HepG2 (cell line): Measurements from ENCODE around the gene ADIPOR1. TPM values are rescaled to one million over a fixed set of nuclear protein-coding genes. Genes with fewer than 3 reads are reported as not detected.

Source experiments
- ATAC-seq: fragments of 200-7000 bp; cut with Tn5 transposase; 3 replicates; pipeline ENCODE4 v1.9.1; 2020; ENCODE audit warnings: mild to moderate bottlenecking, moderate library complexity
- BruUV-seq: library from RNA; stranded (reverse); fragments of 400-500 nt; replicated peaks from 2 replicates; lab custom pipeline; 2021; lab: Mats Ljungman, UMichigan
- CTCF ChIA-PET: fragments of 300-600 bp; formaldehyde crosslinking; extraction: SDS; loops from one replicate; lab custom pipeline; 2021; ENCODE audit warnings: low total read pairs, inconsistent platforms, low intra/inter-chr PET ratio; lab: Yijun Ruan, JAX
- POLR2A ChIA-PET: fragments of 350-600 bp; sonication (Branson Sonifier 250); formaldehyde crosslinking; loops from one replicate; lab custom pipeline; 2020; ENCODE audit warnings: antibody characterized with exemption, inconsistent platforms; lab: Yijun Ruan, JAX
- DNase-seq: peaks from one replicate; pipeline ENCODE4 v3.0.0-alpha.2; 2015; ENCODE audit warnings: low spot score
- FAIRE-seq: peaks from 3 replicates; lab custom pipeline; 2011; peaks lifted over from hg19 to GRCh38; lab: Jason Lieb, UNC
- H2AFZ ChIP-seq: one replicate; pipeline ENCODE4 v1.6.1; 2011; ENCODE audit warnings: low read length, inconsistent platforms
- H3K27ac ChIP-seq: fragments of 300-600 bp; 3 replicates; pipeline ENCODE4 v1.8.0; 2011; ENCODE audit warnings: mixed run types, mild to moderate bottlenecking, mixed read lengths, low read length, inconsistent platforms; ENCODE audit not compliant: insufficient read depth; ENCODE audit errors: extremely low read length
- H3K27me3 ChIP-seq, 2 experiments: fragments of 200-600 bp in 1 of 2; 2 replicates in 1 of 2; 3 replicates in 1 of 2; pipeline versions ENCODE4 v1.6.0 to v1.8.0; 2011; ENCODE audit warnings: low read length in 2 of 2, mild to moderate bottlenecking in 2 of 2, moderate library complexity in 2 of 2, inconsistent platforms in 1 of 2; ENCODE audit not compliant: insufficient read depth in 2 of 2, control insufficient read depth in 1 of 2
- H3K36me3 ChIP-seq, 2 experiments: fragments of 200-600 bp in 1 of 2; replicated peaks in 1 of 2; 2 replicates in 1 of 2; 3 replicates in 1 of 2; pipeline versions ENCODE4 v1.5.1 to v1.8.0; 2011; ENCODE audit warnings: low read length in 2 of 2, inconsistent platforms in 1 of 2; ENCODE audit not compliant: insufficient read depth in 2 of 2, control insufficient read depth in 1 of 2
- H3K4me1 ChIP-seq: 2 replicates; pipeline ENCODE4 v1.5.1; 2012; ENCODE audit warnings: low read length, inconsistent platforms; ENCODE audit not compliant: insufficient read depth
- H3K4me2 ChIP-seq: 2 replicates; pipeline ENCODE4 v1.6.0; 2011; ENCODE audit warnings: low read depth, low read length, inconsistent platforms
- H3K4me3 ChIP-seq, 3 experiments: fragments of 200-600 bp in 1 of 3; sonication (generic), shearing (Covaris generic) in 1 of 3; replicated peaks in 1 of 3; 2 replicates each; pipeline ENCODE4 v1.5.1; 2011 to 2016; ENCODE audit warnings: low read length in 3 of 3, inconsistent platforms in 2 of 3, low read depth in 2 of 3, mild to moderate bottlenecking in 2 of 3, control low read depth in 1 of 3, mixed read lengths in 1 of 3; ENCODE audit not compliant: insufficient read depth in 1 of 3
- H3K79me2 ChIP-seq: one replicate; pipeline ENCODE4 v1.6.1; 2011; ENCODE audit warnings: low read length, inconsistent platforms; ENCODE audit not compliant: insufficient read depth
- H3K9ac ChIP-seq: 2 replicates; pipeline ENCODE4 v1.6.0; 2011; ENCODE audit warnings: mild to moderate bottlenecking, low read depth, low read length, inconsistent platforms; ENCODE audit not compliant: insufficient read depth
- H3K9me3 ChIP-seq: 2 replicates; pipeline ENCODE4 v1.5.1; 2012; ENCODE audit warnings: mild to moderate bottlenecking, low read length
- H4K20me1 ChIP-seq: 2 replicates; pipeline ENCODE4 v1.6.0; 2011; ENCODE audit warnings: inconsistent platforms, mild to moderate bottlenecking, low read length, moderate library complexity; ENCODE audit not compliant: insufficient read depth
- HNRNPLL ChIP-seq: fragments of 200-400 bp; formaldehyde crosslinking; IDR thresholded peaks from 2 replicates; pipeline ENCODE4 v1.6.1; 2017; ENCODE audit warnings: mild to moderate bottlenecking, low read depth, low read length; ENCODE audit not compliant: poor library complexity, severe bottlenecking
- IKZF1 ChIP-seq: fragments of 450-650 bp; IDR thresholded peaks from 2 replicates; pipeline ENCODE4 v1.7.1; 2016
- KLF15 ChIP-seq: sonication (generic); formaldehyde crosslinking; IDR thresholded peaks from 2 replicates; pipeline ENCODE4 v1.8.1; 2023; ENCODE audit warnings: borderline replicate concordance, mild to moderate bottlenecking, inconsistent platforms, missing genetic modification reagents, mixed read lengths
- MAFG ChIP-seq: sonication (generic); formaldehyde crosslinking; IDR thresholded peaks from 2 replicates; pipeline ENCODE4 v1.5.1; 2020; ENCODE audit warnings: mild to moderate bottlenecking, missing genetic modification reagents
- NFATC3 ChIP-seq: sonication (generic); formaldehyde crosslinking; IDR thresholded peaks from 2 replicates; pipeline ENCODE4 v1.5.1; 2020; ENCODE audit warnings: mild to moderate bottlenecking, missing genetic modification reagents
- RBM39 ChIP-seq: fragments of 200-400 bp; formaldehyde crosslinking; IDR thresholded peaks from one replicate; pipeline ENCODE4 v1.6.1; 2018; ENCODE audit warnings: antibody characterized with exemption, mild to moderate bottlenecking, low read depth, low read length; ENCODE audit not compliant: poor library complexity, severe bottlenecking
- TAF1 ChIP-seq: sonication (generic); formaldehyde crosslinking; IDR thresholded peaks from 2 replicates; pipeline ENCODE4 v1.4.0; 2020; ENCODE audit warnings: missing genetic modification reagents
- ZBTB44 ChIP-seq: sonication (generic); formaldehyde crosslinking; IDR thresholded peaks from 2 replicates; pipeline ENCODE4 v1.4.0; 2020; ENCODE audit warnings: missing genetic modification reagents
- ZNF142 ChIP-seq: sonication (generic); formaldehyde crosslinking; IDR thresholded peaks from 2 replicates; pipeline ENCODE4 v1.4.0; 2020; ENCODE audit warnings: missing genetic modification reagents
- ZNF550 ChIP-seq: sonication (generic); formaldehyde crosslinking; IDR thresholded peaks from 2 replicates; pipeline ENCODE4 v1.4.0; 2020; ENCODE audit warnings: mild to moderate bottlenecking, missing genetic modification reagents, borderline replicate concordance
- WGBS: methylation state at CpG from one replicate; pipeline ENCODE4 v1.1.6; 2017; ENCODE audit warnings: low lambda C conversion rate; 5-methylcytosine and 5-hydroxymethylcytosine counted together
- in situ Hi-C: cut with HindIII; loops from 2 replicates; pipeline ENCODE4 v1.10.0; 2017; ENCODE audit warnings: low pct_unique_long_range_greater_than_20kb; ENCODE audit not compliant: extremely low pct_ligation_motif_present
- intact Hi-C: fragments of 100-400 bp; cut with micrococcal nuclease; formaldehyde crosslinking; loops from one replicate; pipeline ENCODE4 v1.10.0; 2022; ENCODE audit not compliant: unreplicated experiment
- polyA plus RNA-seq, 8 experiments: library from polyadenylated mRNA; depleted of rRNA in 3 of 8; stranded (reverse) in 7 of 8; unstranded in 1 of 8; fragments of >200 nt; fragmentation: Illumina TruSeq in 4 of 8; extraction: Trizol in 4 of 8; gene quantifications; 2 replicates each; pipeline versions ENCODE4 v1.2.1 to v1.2.3, GENCODE V29; 2011 to 2016; ENCODE audit warnings: low read depth in 4 of 8, missing spikeins in 1 of 8, mixed read lengths in 1 of 8; ENCODE audit not compliant: insufficient read depth in 1 of 8
- total RNA-seq, 5 experiments: library from RNA; depleted of rRNA; stranded (reverse); fragments of >200 nt; fragmentation: Illumina TruSeq; extraction: Trizol; gene quantifications; 2 replicates each; pipeline ENCODE4 v1.2.3, GENCODE V29; 2016; ENCODE audit warnings: low read depth in 1 of 5

ADIPOR1 gene
- total and polyA plus RNA-seq, 2 of the 13 experiments (the other 11 are each of a cell fraction or from before 2014, with no cell fraction given), result 60.0 to 141 TPM

- POLR2A ChIA-PET, result no interaction called here
- intact Hi-C loops, result no loop called here
- H4K20me1 ChIP-seq, result no peaks in the 10 kb centered on the region
- H3K4me3 ChIP-seq, result no peak overlapping the region
- no peaks in the 10 kb centered on the region for H3K9me3 ChIP-seq
- no peak overlapping the region for H3K4me2 ChIP-seq
- BruUV-seq, result no TSS peak
- no peak overlapping the region for H3K27ac ChIP-seq
- no peaks in the 10 kb centered on the region for H3K4me1 ChIP-seq
- CTCF ChIA-PET, result no interaction called here
- no peak for TF ChIP-seq RBM39
- no peak for TF ChIP-seq NFATC3
- TF ChIP-seq MAFG (CRISPR knock-in tag), result no peak
- no peak for TF ChIP-seq KLF15
- TF ChIP-seq ZNF550, result no peak
- TF ChIP-seq ZBTB44 (CRISPR knock-in tag), result no peak
- no peak for TF ChIP-seq TAF1
- no peak for TF ChIP-seq ZNF142 (CRISPR knock-in tag)
- TF ChIP-seq IKZF1, result no peak
- no peak for TF ChIP-seq HNRNPLL
- no peak for ATAC-seq
- WGBS, result 88% methylated on average over 1 of the region's 1 CpG
- H2AFZ ChIP-seq, result no peak overlapping the region
- FAIRE-seq, result no peak
- H3K79me2 ChIP-seq, result no peaks in the 10 kb centered on the region
- in situ Hi-C loops, result no loop called here
- DNase-seq, result no peak
- no peaks in the 10 kb centered on the region for H3K27me3 ChIP-seq
- no peak overlapping the region for H3K9ac ChIP-seq
- H3K36me3 ChIP-seq, result peaks cover 22 to 53% of the 10 kb centered on the region in 2 experiments; a peak in 4 of 5 replicates
Measured at GRCh38 chr1:202942426-202942825, 15.7 kb downstream of the ADIPOR1 start.
